Fibroblast of skin of left quadriceps (primary cell): ENCODE results near the gene TBPL2.

Source experiments
- DNase-seq, 2 experiments: peaks; one replicate each; pipeline ENCODE4 v3.0.0-alpha.2; 2013; ENCODE audit warnings: low read depth in 2 of 2

Gene TBPL2

GRCh38 chr14:55366271-55366670 is 74.1 kb downstream of the TBPL2 start:
- peak; percentile 48 to 50 for DNase-seq
